Ramos (cell line): Measurements from ENCODE around the gene RGS3.
"Not testable (repeated sequence)": the region's sequence is repeated elsewhere in the genome, so short reads cannot be mapped to it uniquely, and the experiment has no call there.

Experiments used
- in situ Hi-C: fragments of 300-500 bp; cut with MboI; formaldehyde crosslinking; loops from one replicate; pipeline ENCODE4 v1.14.3; 2022; ENCODE audit warnings: low sequenced_read_pairs; ENCODE audit not compliant: unreplicated experiment

The RGS3 gene

DNA sequence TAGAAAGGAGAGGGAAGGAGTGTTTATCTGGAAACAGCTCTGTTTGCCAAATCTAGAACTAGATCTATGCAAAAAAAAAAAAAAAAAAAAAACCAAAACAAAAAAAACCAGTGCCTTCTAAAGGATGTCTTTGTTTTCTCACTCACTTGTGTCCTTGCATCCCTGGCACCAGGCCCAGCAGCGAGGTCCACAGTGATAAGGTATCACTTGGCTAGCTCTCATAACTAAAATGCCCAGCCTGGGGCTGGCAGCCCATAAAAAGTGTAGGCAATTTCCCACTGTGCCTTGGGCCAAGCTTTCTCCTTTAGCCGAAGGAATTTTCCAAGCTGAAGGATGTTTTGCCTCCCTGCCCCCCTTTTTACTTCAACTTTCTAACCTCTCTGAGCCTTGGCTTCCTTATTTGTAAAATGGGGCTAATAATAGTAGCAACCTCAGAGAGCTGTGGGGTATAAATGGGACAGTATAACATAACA is 20.8 kb downstream of the RGS3 start:
- in situ Hi-C loops, result no loop called here

DNA sequence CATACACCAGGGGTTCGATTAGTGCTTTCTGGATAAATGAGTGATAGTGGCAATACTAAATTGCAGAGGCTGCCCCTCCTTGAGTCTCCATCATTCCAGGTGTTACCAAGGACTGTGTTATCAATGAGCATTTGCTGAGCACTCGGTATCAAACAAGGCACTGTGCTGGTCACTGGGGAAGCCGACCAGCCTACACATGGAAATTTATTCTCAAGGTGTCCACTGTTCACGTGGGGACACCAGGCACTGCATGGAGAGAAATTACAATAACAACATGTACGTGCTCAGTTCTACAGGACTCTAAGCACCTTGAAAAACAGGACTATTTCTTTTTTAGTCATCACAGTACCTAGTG is 22.2 kb downstream of the RGS3 start:
- in situ Hi-C loops, result no loop called here

DNA sequence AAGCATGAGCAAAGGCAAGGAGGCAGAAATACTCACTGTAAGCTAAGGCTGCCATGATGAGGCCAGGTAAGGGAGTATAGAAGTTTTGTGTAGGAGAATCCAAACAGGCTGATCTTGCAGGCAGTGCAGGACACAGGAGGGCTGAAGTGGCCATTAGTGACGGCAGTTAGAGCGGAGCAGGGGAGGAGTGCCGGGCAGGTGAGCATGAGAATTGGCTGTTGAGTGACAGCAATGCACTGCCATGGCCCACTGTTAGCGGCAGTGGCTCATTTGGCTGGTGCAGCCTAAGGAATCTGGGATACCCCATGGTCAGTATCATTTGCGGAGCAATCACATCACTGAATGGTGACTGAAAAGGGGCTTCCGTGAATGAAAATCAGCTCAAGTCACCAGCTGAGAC is 22.8 kb downstream of the RGS3 start:
- in situ Hi-C loops, result no loop called here

DNA sequence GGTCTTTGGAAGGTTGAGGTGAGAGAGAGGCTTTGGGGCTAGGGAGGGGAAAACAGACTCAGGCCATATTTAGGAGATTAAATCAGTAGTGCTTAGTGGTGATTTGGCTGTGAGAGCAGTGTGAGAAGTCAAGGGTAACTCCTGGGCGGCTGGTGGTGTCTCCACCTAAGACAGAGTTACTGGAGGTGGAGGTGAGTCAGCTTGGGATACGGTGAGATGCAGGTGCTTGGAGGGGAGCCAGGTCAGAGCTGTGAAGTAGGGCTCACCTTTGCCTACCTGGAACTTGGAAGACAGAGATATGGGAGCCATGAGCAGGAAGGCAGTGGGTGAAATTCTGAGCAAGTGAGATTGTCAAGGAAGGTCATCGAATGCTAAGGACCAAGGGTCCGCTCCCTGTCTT is 24.5 kb downstream of the RGS3 start:
- in situ Hi-C loops, result no loop called here

- in situ Hi-C loops, result no loop called here
Observed at GRCh38 chr9:113488490-113488889, 25.0 kb downstream of the RGS3 start.

DNA sequence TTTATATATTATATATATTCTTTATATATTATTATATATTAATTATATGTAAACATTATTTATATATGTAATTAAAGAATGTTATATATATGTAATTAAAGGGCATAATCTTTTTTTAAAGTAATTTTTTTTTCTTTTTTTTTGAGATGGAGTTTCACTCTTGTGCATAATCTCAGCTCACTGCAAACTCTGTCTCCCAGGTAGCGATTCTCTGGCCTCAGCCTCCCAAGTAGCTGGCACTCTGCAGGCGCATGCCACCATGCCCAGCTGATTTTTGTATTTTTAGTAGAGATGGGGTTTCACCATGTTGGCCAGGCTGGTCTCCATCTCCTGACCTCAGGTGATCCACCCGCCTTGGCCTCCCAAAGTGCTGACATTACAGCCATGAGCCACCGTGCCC is 27.6 kb downstream of the RGS3 start:
- in situ Hi-C loops, result not testable (repeated sequence)

DNA sequence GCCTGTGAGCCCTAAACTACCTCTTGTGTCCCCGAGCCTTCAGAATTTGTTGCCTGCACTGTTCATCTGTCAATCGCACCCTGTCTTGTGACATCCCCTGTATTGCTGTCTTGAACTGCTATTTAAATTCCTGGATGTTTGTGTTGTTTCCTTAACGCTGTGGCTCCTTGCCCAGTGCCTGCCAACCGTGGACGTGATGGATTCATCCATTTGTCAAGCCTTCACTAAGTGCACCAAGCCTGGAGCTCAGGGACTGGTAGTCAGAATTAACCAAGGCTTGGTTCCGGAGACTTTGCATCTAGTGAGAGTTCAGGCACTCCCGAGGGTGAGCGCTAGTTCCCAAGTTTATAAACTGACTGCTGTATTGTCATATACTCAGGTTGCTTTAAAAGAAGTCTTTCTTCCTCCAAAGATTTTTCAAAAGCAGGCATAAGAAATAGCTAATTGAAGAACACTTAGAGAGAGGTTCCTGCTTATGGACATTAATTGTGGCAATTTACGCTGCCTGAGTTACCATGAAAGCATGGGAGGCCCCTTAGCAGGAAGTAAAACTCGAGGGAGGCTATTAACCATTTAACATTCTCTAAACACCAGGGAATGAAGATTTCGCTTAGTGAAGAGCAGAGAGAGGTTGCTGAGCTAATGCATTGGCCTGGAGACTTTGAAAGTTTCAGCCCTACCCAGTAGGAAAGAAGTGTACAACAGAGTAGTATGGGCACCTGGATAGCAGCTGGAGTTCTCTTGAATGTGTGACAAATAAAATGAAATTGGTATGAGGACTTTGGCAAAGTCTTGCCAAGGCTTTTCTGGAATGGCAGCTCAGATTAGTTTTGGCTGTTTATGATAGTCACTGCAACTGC is 29.0 kb downstream of the RGS3 start:
- in situ Hi-C loops, result no loop called here

- in situ Hi-C loops, result no loop called here
Observed at GRCh38 chr9:113493203-113493520, 29.6 kb downstream of the RGS3 start.

- in situ Hi-C loops, result no loop called here
Observed at GRCh38 chr9:113495526-113495925, 32.0 kb downstream of the RGS3 start.

DNA sequence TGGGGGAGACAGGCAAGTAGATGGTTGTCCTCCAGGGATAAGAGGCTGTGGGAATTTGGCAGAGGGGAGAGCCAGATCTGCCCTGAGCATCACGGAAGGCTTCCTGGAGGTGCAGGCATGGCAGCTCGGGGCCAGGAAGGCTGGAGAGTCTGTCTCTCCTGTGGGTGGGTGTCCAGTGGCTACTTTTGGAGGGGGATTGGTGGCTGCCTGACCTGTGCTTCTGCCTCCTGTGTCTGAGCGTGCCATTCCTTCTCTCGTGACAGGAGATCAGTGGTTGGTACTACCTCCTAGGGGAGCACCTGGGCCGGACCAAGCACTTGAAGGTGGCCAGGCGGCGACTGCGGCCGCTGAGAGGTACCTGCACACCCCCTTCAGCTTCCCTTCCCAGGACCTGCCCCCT is 33.5 kb downstream of the RGS3 start:
- in situ Hi-C loops, result no loop called here

- in situ Hi-C loops, result no loop called here
Observed at GRCh38 chr9:113499153-113499875, 35.8 kb downstream of the RGS3 start.

GRCh38 chr9:113499876-113500497 is 36.5 kb downstream of the RGS3 start:
- in situ Hi-C loops, result no loop called here

- in situ Hi-C loops, result no loop called here
Observed at GRCh38 chr9:113501129-113501686, 37.7 kb downstream of the RGS3 start.

DNA sequence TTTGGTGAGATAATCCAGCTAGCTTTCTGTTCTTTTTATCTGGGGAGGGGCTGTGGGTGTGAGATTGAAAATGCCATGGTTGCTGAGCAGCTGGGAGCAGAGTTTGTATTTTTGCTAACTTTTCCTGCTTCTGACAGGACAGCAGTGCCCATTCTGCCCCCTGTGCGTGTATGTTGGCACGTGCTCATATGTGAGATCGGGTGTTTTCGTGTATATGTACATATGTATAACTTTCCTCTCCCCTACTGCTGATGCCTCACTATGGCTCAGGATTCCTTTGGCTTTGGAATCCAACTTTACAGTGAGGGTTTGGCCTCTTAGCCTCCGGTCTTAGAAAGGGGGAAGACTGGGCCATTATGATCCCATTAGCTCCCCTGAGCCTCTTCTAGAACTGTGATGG is 38.3 kb downstream of the RGS3 start:
- in situ Hi-C loops, result no loop called here

GRCh38 chr9:113502427-113503034 is 39.0 kb downstream of the RGS3 start:
- in situ Hi-C loops, result no loop called here

DNA sequence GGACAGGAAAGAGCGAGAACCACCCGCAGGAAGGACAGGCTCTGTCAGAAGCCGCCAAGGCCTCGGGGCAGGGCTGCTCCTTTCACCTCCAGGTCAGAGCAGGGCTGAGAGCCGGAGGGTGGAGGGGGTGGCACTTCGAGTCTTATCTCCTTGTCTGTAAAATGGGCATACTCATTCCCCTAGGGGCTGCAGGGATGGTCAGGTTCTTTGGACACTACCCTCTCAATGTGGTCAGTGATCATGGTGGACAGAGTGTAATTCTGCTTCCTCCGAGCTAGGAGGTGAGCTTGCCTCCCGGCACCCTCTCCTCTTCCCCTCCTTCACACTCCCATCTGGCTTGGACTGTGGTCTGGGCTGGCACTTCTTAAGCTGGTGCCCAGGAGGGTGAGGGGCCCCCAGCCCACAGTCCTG is 39.6 kb downstream of the RGS3 start:
- in situ Hi-C loops, result no loop called here

DNA sequence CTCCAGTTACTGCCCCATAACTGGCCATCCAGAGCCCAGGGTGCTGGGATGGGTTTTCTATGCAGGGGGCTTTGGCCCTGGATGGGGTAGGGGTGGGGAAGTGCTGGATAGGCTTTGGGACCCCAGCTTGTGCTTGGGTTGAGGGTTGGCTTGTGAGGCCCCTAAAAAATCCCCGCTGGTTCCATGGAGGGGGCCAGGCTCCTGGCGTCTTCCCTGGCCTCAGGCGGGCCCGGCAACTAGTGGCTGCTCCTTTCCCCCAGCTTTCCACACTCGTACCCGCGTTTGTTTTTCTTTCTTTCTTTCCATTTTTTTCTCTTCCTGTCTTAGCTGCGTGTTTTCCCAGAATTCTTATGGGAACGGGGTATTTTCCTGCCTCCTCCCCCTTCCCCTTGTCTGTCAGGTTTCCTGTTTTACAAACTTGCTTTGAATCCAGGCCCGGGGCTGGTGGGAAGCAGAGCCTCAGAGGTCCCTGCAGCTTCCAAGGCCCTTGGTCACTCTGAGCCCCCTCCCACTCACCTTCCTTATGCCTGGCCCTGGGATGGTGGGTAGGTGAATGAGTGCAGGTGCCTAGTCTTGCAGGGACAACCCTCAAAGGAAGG is 40.2 kb downstream of the RGS3 start:
- in situ Hi-C loops, result no loop called here

DNA sequence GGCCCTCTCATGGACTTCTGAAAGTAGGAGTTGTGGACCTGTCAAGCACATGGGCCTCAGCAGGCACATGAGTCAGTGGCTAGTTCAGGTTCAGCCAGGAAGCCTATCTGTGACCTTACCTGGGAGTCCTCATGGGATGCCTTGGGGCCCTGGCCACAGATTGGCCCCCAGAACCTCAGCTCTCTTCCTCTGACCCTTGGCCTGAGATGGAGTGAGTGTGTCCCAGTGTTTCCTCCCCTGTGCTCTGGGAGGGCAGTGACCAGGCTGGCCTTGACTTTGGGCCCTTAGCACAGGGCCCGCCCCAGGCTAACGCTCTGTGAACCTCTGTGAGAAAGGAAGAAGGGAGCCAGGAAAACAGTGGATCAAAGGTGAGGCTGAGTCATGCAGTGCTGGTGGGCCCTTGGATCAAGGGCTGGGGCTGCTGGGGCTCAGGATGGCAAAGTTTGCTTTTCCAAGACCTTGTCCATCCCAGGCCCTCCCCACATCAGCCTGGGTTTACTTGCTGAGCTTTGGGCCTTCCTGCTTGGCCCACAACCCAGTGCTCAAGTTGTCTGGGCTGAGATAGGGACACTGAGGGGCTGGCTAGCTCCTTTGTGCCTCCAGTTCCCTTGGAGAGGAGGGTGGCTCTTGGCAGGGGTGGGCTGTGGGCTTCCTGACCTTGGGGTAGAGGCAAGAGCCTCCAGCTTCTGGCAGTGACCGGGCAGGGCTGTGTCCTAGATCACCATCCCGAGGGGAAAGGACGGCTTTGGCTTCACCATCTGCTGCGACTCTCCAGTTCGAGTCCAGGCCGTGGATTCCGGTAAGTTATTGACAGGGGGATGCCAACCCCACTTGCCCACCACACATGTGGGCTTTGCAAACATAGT is 41.4 kb downstream of the RGS3 start:
- in situ Hi-C loops, result no loop called here

- in situ Hi-C loops, result no loop called here
Observed at GRCh38 chr9:113506090-113506589, 42.6 kb downstream of the RGS3 start.
